Keratinocyte (primary cell): Measurements from ENCODE around the gene BEST1. TPM values are rescaled to one million over a fixed set of nuclear protein-coding genes. Genes with fewer than 3 reads are reported as not detected.

Experiments used
- DNase-seq: peaks from one replicate; pipeline ENCODE4 v3.0.0-alpha.2; 2011; ENCODE audit warnings: low read depth, missing footprints, low spot score
- FAIRE-seq: peaks from 2 replicates; lab custom pipeline; 2011; peaks lifted over from hg19 to GRCh38; lab: Jason Lieb, UNC
- H2AFZ ChIP-seq: 2 replicates; pipeline ENCODE4 v1.6.0; 2012; ENCODE audit warnings: low read length, control low read depth, inconsistent platforms; ENCODE audit not compliant: control insufficient read depth
- H3K27ac ChIP-seq: 2 replicates; pipeline ENCODE4 v1.5.1; 2011; ENCODE audit warnings: low read length; ENCODE audit not compliant: control insufficient read depth, insufficient read depth
- H3K27me3 ChIP-seq: 3 replicates; pipeline ENCODE4 v1.6.0; 2011; ENCODE audit warnings: low read length; ENCODE audit not compliant: control insufficient read depth, insufficient read depth; ENCODE audit errors: extremely low read depth
- H3K36me3 ChIP-seq, 2 experiments: 2 replicates in 1 of 2; 3 replicates in 1 of 2; pipeline ENCODE4 v1.5.1; 2011; ENCODE audit warnings: low read length in 2 of 2, mild to moderate bottlenecking in 1 of 2; ENCODE audit not compliant: control insufficient read depth in 2 of 2, insufficient read depth in 2 of 2; ENCODE audit errors: extremely low read depth in 1 of 2
- H3K4me1 ChIP-seq: 3 replicates; pipeline ENCODE4 v1.5.1; 2011; ENCODE audit warnings: low read length; ENCODE audit not compliant: control insufficient read depth, insufficient read depth; ENCODE audit errors: extremely low read depth
- H3K4me2 ChIP-seq: 3 replicates; pipeline ENCODE4 v1.6.0; 2011; ENCODE audit warnings: low read depth, low read length; ENCODE audit not compliant: control insufficient read depth, insufficient read depth; ENCODE audit errors: extremely low read depth
- H3K4me3 ChIP-seq, 3 experiments: fragments of 200-600 bp in 1 of 3; sonication (generic) in 1 of 3; 2 replicates in 2 of 3; 3 replicates in 1 of 3; pipeline ENCODE4 v1.5.1; 2011 to 2016; ENCODE audit warnings: low read length in 3 of 3, mild to moderate bottlenecking in 3 of 3, control low read depth in 2 of 3, inconsistent platforms in 1 of 3, low read depth in 1 of 3, mixed read lengths in 1 of 3, mixed run types in 1 of 3, moderate library complexity in 1 of 3; ENCODE audit not compliant: control insufficient read depth in 2 of 3, insufficient read depth in 2 of 3; ENCODE audit errors: extremely low read depth in 1 of 3
- H3K79me2 ChIP-seq: 2 replicates; pipeline ENCODE4 v1.6.0; 2012; ENCODE audit warnings: low read length; ENCODE audit not compliant: control insufficient read depth, insufficient read depth
- H3K9ac ChIP-seq: 3 replicates; pipeline ENCODE4 v1.6.0; 2011; ENCODE audit warnings: low read length; ENCODE audit not compliant: control insufficient read depth, insufficient read depth; ENCODE audit errors: extremely low read depth
- H3K9me1 ChIP-seq: 3 replicates; pipeline ENCODE4 v1.6.0; 2011; ENCODE audit warnings: low read length; ENCODE audit not compliant: control insufficient read depth, insufficient read depth; ENCODE audit errors: extremely low read depth
- H3K9me3 ChIP-seq: 2 replicates; pipeline ENCODE4 v1.5.1; 2012; ENCODE audit warnings: low read depth, low read length; ENCODE audit not compliant: control insufficient read depth
- H4K20me1 ChIP-seq: 3 replicates; pipeline ENCODE4 v1.6.0; 2011; ENCODE audit warnings: low read length; ENCODE audit not compliant: control insufficient read depth, insufficient read depth; ENCODE audit errors: extremely low read depth
- EZH2 ChIP-seq: IDR thresholded peaks from one replicate; pipeline ENCODE4 v1.6.1; 2012; ENCODE audit warnings: inconsistent platforms, mild to moderate bottlenecking, low read length, moderate library complexity
- dilution Hi-C: fragments of 300-500 bp; cut with MboI; formaldehyde crosslinking; loops from one replicate; pipeline ENCODE4 v1.7.0; 2020; ENCODE audit warnings: low sequenced_read_pairs; ENCODE audit not compliant: extremely low pct_ligation_motif_present
- polyA plus RNA-seq, 5 experiments: library from polyadenylated mRNA; depleted of rRNA in 3 of 5; stranded (reverse) in 3 of 5; stranded (forward) in 1 of 5; unstranded in 1 of 5; fragments of >200 nt; gene quantifications; 1 replicate in 1 of 5; 2 replicates in 3 of 5; 3 replicates in 1 of 5; pipeline versions ENCODE4 v1.2.1 to v1.2.3, GENCODE V29; 2011 to 2012; ENCODE audit warnings: missing spikeins in 2 of 5, low read depth in 1 of 5, low replicate concordance in 1 of 5
- TF ChIP-seq, protein P1 (sequence below), 3 experiments: IDR thresholded peaks in 1 of 3; conservative IDR thresholded peaks in 1 of 3; optimal IDR thresholded peaks in 1 of 3; 2 replicates in 2 of 3; 3 replicates in 1 of 3; pipeline versions ENCODE3 to v1.5.1; 2011; ENCODE audit warnings: low read length in 3 of 3, mild to moderate bottlenecking in 3 of 3, moderate library complexity in 2 of 3, control low read depth in 1 of 3, inconsistent platforms in 1 of 3; ENCODE audit not compliant: insufficient read depth in 2 of 3; ENCODE audit errors: extremely low read depth in 1 of 3

Gene BEST1
- polyA plus RNA-seq, 1 donor (not counting 4 experiments of a cell fraction or from before 2014, with no cell fraction given) = 0.13 TPM

GRCh38 chr11:61918938-61919704 lies 31.0 kb upstream of the BEST1 start:
- peak; percentile 1 for TF ChIP-seq EZH2
- TF ChIP-seq, protein P1, sequence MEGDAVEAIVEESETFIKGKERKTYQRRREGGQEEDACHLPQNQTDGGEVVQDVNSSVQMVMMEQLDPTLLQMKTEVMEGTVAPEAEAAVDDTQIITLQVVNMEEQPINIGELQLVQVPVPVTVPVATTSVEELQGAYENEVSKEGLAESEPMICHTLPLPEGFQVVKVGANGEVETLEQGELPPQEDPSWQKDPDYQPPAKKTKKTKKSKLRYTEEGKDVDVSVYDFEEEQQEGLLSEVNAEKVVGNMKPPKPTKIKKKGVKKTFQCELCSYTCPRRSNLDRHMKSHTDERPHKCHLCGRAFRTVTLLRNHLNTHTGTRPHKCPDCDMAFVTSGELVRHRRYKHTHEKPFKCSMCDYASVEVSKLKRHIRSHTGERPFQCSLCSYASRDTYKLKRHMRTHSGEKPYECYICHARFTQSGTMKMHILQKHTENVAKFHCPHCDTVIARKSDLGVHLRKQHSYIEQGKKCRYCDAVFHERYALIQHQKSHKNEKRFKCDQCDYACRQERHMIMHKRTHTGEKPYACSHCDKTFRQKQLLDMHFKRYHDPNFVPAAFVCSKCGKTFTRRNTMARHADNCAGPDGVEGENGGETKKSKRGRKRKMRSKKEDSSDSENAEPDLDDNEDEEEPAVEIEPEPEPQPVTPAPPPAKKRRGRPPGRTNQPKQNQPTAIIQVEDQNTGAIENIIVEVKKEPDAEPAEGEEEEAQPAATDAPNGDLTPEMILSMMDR (optimal IDR thresholded peaks at IDR 0.05 in 1 of 3, IDR thresholded peaks at IDR 0.05 in 1 of 3, conservative IDR thresholded peaks at IDR 0.05 in 1 of 3; ENCODE audit: extremely low read depth in 1 of 3, insufficient read depth in 2 of 3, low read length in 3 of 3) = no peak
- Histone ChIP-seq H3K4me2 (no peak overlapping the region), H4K20me1 (no peaks in the 10 kb centered on the region), H3K9me3 (no peaks in the 10 kb centered on the region), H2AFZ (no peak overlapping the region), H3K4me1 (no peaks in the 10 kb centered on the region), H3K36me3 (no peaks in the 10 kb centered on the region), H3K9ac (no peak overlapping the region), H3K27me3 (peaks cover 63% of the 10 kb centered on the region), H3K4me3 (no peak overlapping the region), H3K79me2 (no peaks in the 10 kb centered on the region), H3K27ac (no peak overlapping the region), H3K9me1 (no peaks in the 10 kb centered on the region)
- no peak for DNase-seq
- no peak for FAIRE-seq
- dilution Hi-C loops = loop anchor here (25.0 kb wide), 1 partner anchor 168 kb away; no protein-coding TSS in a partner anchor

GRCh38 chr11:61919705-61920631 lies 30.2 kb upstream of the BEST1 start:
- no peak overlapping the region for H3K4me2 ChIP-seq
- H3K9me1 ChIP-seq = no peaks in the 10 kb centered on the region
- no peaks in the 10 kb centered on the region for H4K20me1 ChIP-seq
- dilution Hi-C loops = loop anchor here (25.0 kb wide), 1 partner anchor 167 kb away; no protein-coding TSS in a partner anchor
- no peak overlapping the region for H3K4me3 ChIP-seq
- FAIRE-seq (no peak), DNase-seq (no peak)
- TF ChIP-seq, protein P1 (optimal IDR thresholded peaks at IDR 0.05 in 1 of 3, IDR thresholded peaks at IDR 0.05 in 1 of 3, conservative IDR thresholded peaks at IDR 0.05 in 1 of 3; ENCODE audit: extremely low read depth in 1 of 3, insufficient read depth in 2 of 3, low read length in 3 of 3) = no peak
- TF ChIP-seq EZH2 = peak; percentile 5
- no peaks in the 10 kb centered on the region for H3K36me3 ChIP-seq
- H3K9ac ChIP-seq = no peak overlapping the region
- H3K4me1 ChIP-seq = no peaks in the 10 kb centered on the region
- no peak overlapping the region for H3K27ac ChIP-seq
- peaks cover 65% of the 10 kb centered on the region for H3K27me3 ChIP-seq
- H2AFZ ChIP-seq = no peak overlapping the region
- H3K79me2 ChIP-seq = no peaks in the 10 kb centered on the region
- no peaks in the 10 kb centered on the region for H3K9me3 ChIP-seq
